GM18499 (cell line): ENCODE data around the gene AFG3L2.

Source experiments
- ATAC-seq: cut with Tn5 transposase; IDR thresholded peaks from one replicate; pipeline ENCODE4 v1.9.1; 2021; ENCODE audit warnings: moderate number of reproducible peaks; ENCODE audit not compliant: insufficient read depth, unreplicated experiment

AFG3L2 gene

GRCh38 chr18:12283256-12283655 is 93.8 kb downstream of the AFG3L2 start:
- ATAC-seq: no peak

DNA sequence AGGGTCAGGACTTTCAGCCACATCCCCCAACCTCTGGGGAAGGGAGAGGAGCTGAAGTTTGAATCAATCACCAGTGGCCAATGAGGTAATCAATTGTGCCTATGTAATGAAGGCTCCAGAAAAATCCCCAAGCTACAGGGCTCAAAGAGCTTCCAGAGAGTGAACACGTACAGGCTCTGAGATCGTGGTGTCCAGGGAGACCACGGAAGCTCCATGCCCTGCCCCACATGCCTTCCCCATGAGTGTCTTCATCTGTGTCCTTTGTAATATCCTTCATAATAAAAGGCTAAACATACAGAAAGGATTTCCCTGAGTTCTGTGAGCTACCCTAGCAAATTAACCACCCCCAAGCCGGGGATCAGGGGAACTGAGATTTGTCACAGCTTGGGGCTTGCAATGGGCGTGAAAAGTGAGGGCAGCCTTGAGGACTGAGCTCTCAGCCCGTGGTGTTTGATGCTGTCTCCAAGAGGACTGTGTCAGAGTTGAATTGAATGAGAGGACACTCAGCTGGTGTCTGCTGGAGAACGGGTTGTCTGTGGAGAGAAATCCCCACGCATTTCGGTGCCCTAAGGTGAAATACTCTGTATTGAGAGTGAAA is 94.5 kb downstream of the AFG3L2 start:
- no peak for ATAC-seq

DNA sequence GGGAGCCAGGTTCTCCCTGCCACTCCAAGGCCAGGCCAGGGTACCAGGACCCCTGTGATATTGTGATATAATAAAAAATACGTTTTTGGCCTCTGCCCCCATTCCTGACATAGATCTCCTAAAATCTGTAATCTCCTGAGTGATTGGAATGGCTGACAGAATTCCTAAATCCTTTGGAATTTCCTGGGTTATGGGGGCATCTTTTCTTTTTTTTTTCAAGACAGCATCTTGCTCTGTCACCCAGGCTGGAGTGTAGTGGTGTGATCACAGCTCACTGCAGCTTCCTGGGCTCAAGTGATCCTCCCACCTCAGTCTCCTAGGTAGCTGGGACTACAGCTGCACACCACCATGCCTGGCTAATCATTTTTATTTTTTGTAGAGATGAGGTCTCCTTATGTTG is 95.2 kb downstream of the AFG3L2 start:
- ATAC-seq: no peak

- no peak for ATAC-seq
Measured at GRCh38 chr18:12279781-12280531, 97.1 kb downstream of the AFG3L2 start.
